CD8-positive, alpha-beta memory T cell (primary cell): ENCODE measurements around the gene TAS2R60. TPM values are rescaled to one million over a fixed set of nuclear protein-coding genes. Genes with fewer than 3 reads are reported as not detected.

Source experiments
- CTCF ChIA-PET: fragments of 350-600 bp; sonication (Branson Sonifier 250); formaldehyde crosslinking; loops from one replicate; lab custom pipeline; 2021; ENCODE audit warnings: antibody characterized with exemption; lab: Charles Lee
- POLR2A ChIA-PET: fragments of 350-600 bp; sonication (Branson Sonifier 250); formaldehyde crosslinking; loops from one replicate; lab custom pipeline; 2021; ENCODE audit warnings: antibody characterized with exemption; lab: Charles Lee
- DNase-seq, 5 donors: peaks; one replicate each; pipeline versions ENCODE4 v3.0.0 to v3.0.0-alpha.2; 2020 to 2022; ENCODE audit warnings: mixed read lengths in 1 of 5
- H3K27ac ChIP-seq: one replicate; pipeline ENCODE4 v1.7.0; 2013; ENCODE audit warnings: low read depth, mild to moderate bottlenecking, low read length, moderate library complexity
- H3K27me3 ChIP-seq: 2 replicates; pipeline ENCODE4 v1.7.0; 2013; ENCODE audit warnings: low read length, mild to moderate bottlenecking; ENCODE audit not compliant: insufficient read depth, poor library complexity, severe bottlenecking
- H3K36me3 ChIP-seq: 2 replicates; pipeline ENCODE4 v1.7.0; 2013; ENCODE audit warnings: mild to moderate bottlenecking, low read length, moderate library complexity; ENCODE audit not compliant: insufficient read depth
- H3K4me1 ChIP-seq: 2 replicates; pipeline ENCODE4 v1.7.0; 2013; ENCODE audit warnings: mild to moderate bottlenecking, low read length, moderate library complexity; ENCODE audit not compliant: insufficient read depth
- H3K4me3 ChIP-seq: 2 replicates; pipeline ENCODE4 v1.7.0; 2013; ENCODE audit warnings: mild to moderate bottlenecking, low read length
- H3K9me3 ChIP-seq: 2 replicates; pipeline ENCODE4 v1.7.0; 2013; ENCODE audit warnings: mild to moderate bottlenecking, low read length
- H3K27ac Mint-ChIP-seq, 8 donors: one replicate each; pipeline ENCODE4 v1.8.0; 2020 to 2021; ENCODE audit warnings: mixed read lengths in 8 of 8, mild to moderate bottlenecking in 6 of 8, inconsistent platforms in 3 of 8, moderate library complexity in 3 of 8
- H3K27me3 Mint-ChIP-seq, 2 donors: one replicate each; pipeline ENCODE4 v1.8.0; 2020 to 2021; ENCODE audit warnings: mixed read lengths in 2 of 2, mild to moderate bottlenecking in 1 of 2, moderate library complexity in 1 of 2
- H3K36me3 Mint-ChIP-seq, 3 donors: one replicate each; pipeline ENCODE4 v1.8.0; 2020 to 2021; ENCODE audit warnings: mixed read lengths in 3 of 3, inconsistent platforms in 1 of 3, mild to moderate bottlenecking in 1 of 3
- H3K4me1 Mint-ChIP-seq, 3 donors: one replicate each; pipeline ENCODE4 v1.8.0; 2020 to 2021; ENCODE audit warnings: mixed read lengths in 3 of 3, inconsistent platforms in 1 of 3, mild to moderate bottlenecking in 1 of 3
- H3K4me3 Mint-ChIP-seq, 7 donors: one replicate each; pipeline ENCODE4 v1.8.0; 2020 to 2021; ENCODE audit warnings: mixed read lengths in 7 of 7, mild to moderate bottlenecking in 6 of 7, moderate library complexity in 4 of 7, inconsistent platforms in 2 of 7
- H3K9me3 Mint-ChIP-seq, 5 donors: one replicate each; pipeline ENCODE4 v1.8.0; 2020 to 2022; ENCODE audit warnings: mixed read lengths in 5 of 5, mild to moderate bottlenecking in 3 of 5, moderate library complexity in 2 of 5, inconsistent platforms in 1 of 5
- polyA plus RNA-seq: library from polyadenylated mRNA; unstranded; fragments of 300-500 nt; fragmentation: Illumina TruSeq; gene quantifications from one replicate; pipeline ENCODE4 v1.2.3, GENCODE V29; 2021
- total RNA-seq, 2 experiments: library from RNA; stranded (reverse); gene quantifications; one replicate each; pipeline ENCODE4 v1.2.3, GENCODE V29; 2021

TAS2R60 gene
- total and polyA plus RNA-seq, 3 experiments from 2014 or later = not detected

- Histone ChIP-seq H3K27me3 (no peaks in the 10 kb centered on the region), H3K9me3 (no peaks in the 10 kb centered on the region), H3K27ac (no peak overlapping the region), H3K4me1 (peaks cover 3% of the 10 kb centered on the region), H3K36me3 (no peaks in the 10 kb centered on the region), H3K4me3 (no peak overlapping the region)
- ChIA-PET POLR2A (no interaction called here), CTCF (no interaction called here)
- no peak overlapping the region for H3K4me3 Mint-ChIP-seq
- no peak overlapping the region for H3K27ac Mint-ChIP-seq
- no peak for DNase-seq
- H3K36me3 Mint-ChIP-seq = no peaks in the 10 kb centered on the region
- H3K27me3 Mint-ChIP-seq = peaks cover 2 to 7% of the 10 kb centered on the region in 2 donors
- no peaks in the 10 kb centered on the region for H3K4me1 Mint-ChIP-seq
- no peaks in the 10 kb centered on the region for H3K9me3 Mint-ChIP-seq
These were observed 5.2 kb downstream of the TAS2R60 start for GRCh38 chr7:143448429-143448828.

GRCh38 chr7:143449793-143450192 lies 6.5 kb downstream of the TAS2R60 start:
- Histone ChIP-seq H3K27ac (no peak overlapping the region), H3K36me3 (no peaks in the 10 kb centered on the region), H3K4me1 (peaks cover 3% of the 10 kb centered on the region), H3K27me3 (no peaks in the 10 kb centered on the region), H3K9me3 (no peaks in the 10 kb centered on the region), H3K4me3 (no peak overlapping the region)
- no peak overlapping the region for H3K27ac Mint-ChIP-seq
- no peak overlapping the region for H3K4me3 Mint-ChIP-seq
- DNase-seq = no peak
- POLR2A ChIA-PET = no interaction called here
- H3K9me3 Mint-ChIP-seq = no peaks in the 10 kb centered on the region
- peaks cover 2 to 7% of the 10 kb centered on the region in 2 donors for H3K27me3 Mint-ChIP-seq
- H3K4me1 Mint-ChIP-seq = no peaks in the 10 kb centered on the region
- CTCF ChIA-PET = no interaction called here
- no peaks in the 10 kb centered on the region for H3K36me3 Mint-ChIP-seq

GRCh38 chr7:143451122-143451521 lies 7.9 kb downstream of the TAS2R60 start:
- H3K9me3 Mint-ChIP-seq = no peaks in the 10 kb centered on the region

GRCh38 chr7:143451746-143452145 lies 8.5 kb downstream of the TAS2R60 start:
- H3K27me3 Mint-ChIP-seq = peaks cover 3 to 7% of the 10 kb centered on the region in 2 donors
- ChIA-PET POLR2A (no interaction called here), CTCF (no interaction called here)
- Histone ChIP-seq H3K36me3 (no peaks in the 10 kb centered on the region), H3K27ac (no peak overlapping the region), H3K4me3 (no peak overlapping the region), H3K27me3 (no peaks in the 10 kb centered on the region), H3K9me3 (no peaks in the 10 kb centered on the region), H3K4me1 (peaks cover 3% of the 10 kb centered on the region)
- DNase-seq = no peak
- no peak overlapping the region for H3K27ac Mint-ChIP-seq
- H3K4me1 Mint-ChIP-seq = no peaks in the 10 kb centered on the region
- H3K36me3 Mint-ChIP-seq = no peaks in the 10 kb centered on the region
- no peaks in the 10 kb centered on the region for H3K9me3 Mint-ChIP-seq
- H3K4me3 Mint-ChIP-seq = no peak overlapping the region

More at GRCh38 chr7:143451122-143451521, 7.9 kb downstream of the TAS2R60 start:
- H3K27ac Mint-ChIP-seq = no peak overlapping the region
- ChIA-PET POLR2A (no interaction called here), CTCF (no interaction called here)
- H3K9me3 ChIP-seq = no peaks in the 10 kb centered on the region
- no peaks in the 10 kb centered on the region for H3K4me1 Mint-ChIP-seq
- no peaks in the 10 kb centered on the region for H3K36me3 Mint-ChIP-seq
- no peak overlapping the region for H3K27ac ChIP-seq
- no peak overlapping the region for H3K4me3 ChIP-seq
- H3K4me3 Mint-ChIP-seq = no peak overlapping the region
- H3K27me3 ChIP-seq = no peaks in the 10 kb centered on the region
- DNase-seq = no peak
- H3K36me3 ChIP-seq = no peaks in the 10 kb centered on the region
- peaks cover 3% of the 10 kb centered on the region for H3K4me1 ChIP-seq
- H3K27me3 Mint-ChIP-seq = peaks cover 3 to 7% of the 10 kb centered on the region in 2 donors

- Histone ChIP-seq H3K36me3 (no peaks in the 10 kb centered on the region), H3K27ac (no peak overlapping the region), H3K4me1 (peaks cover 3% of the 10 kb centered on the region), H3K27me3 (no peaks in the 10 kb centered on the region), H3K9me3 (no peaks in the 10 kb centered on the region), H3K4me3 (no peak overlapping the region)
- POLR2A ChIA-PET = interaction anchor here (0.6 kb wide), 1 partner anchor 36 kb away, joined by 13 read pairs; no protein-coding TSS in a partner anchor
- H3K9me3 Mint-ChIP-seq = no peaks in the 10 kb centered on the region
- DNase-seq = no peak
- CTCF ChIA-PET = no interaction called here
- no peak overlapping the region for H3K4me3 Mint-ChIP-seq
- no peak overlapping the region for H3K27ac Mint-ChIP-seq
- H3K27me3 Mint-ChIP-seq = peaks cover 4 to 9% of the 10 kb centered on the region in 2 donors
- H3K36me3 Mint-ChIP-seq = no peaks in the 10 kb centered on the region
- no peaks in the 10 kb centered on the region for H3K4me1 Mint-ChIP-seq
These were observed 9.2 kb downstream of the TAS2R60 start for GRCh38 chr7:143452495-143452894.

- no peak for DNase-seq
- H3K36me3 ChIP-seq = no peaks in the 10 kb centered on the region
- no peak overlapping the region for H3K4me3 ChIP-seq
- H3K27ac ChIP-seq = no peak overlapping the region
- H3K27ac Mint-ChIP-seq = no peak overlapping the region
- H3K4me1 Mint-ChIP-seq = no peaks in the 10 kb centered on the region
- H3K9me3 Mint-ChIP-seq = no peaks in the 10 kb centered on the region
- CTCF ChIA-PET = no interaction called here
- peaks cover 3% of the 10 kb centered on the region for H3K4me1 ChIP-seq
- H3K4me3 Mint-ChIP-seq = no peak overlapping the region
- H3K27me3 ChIP-seq = no peaks in the 10 kb centered on the region
- POLR2A ChIA-PET = no interaction called here
- no peaks in the 10 kb centered on the region for H3K9me3 ChIP-seq
- H3K36me3 Mint-ChIP-seq = no peaks in the 10 kb centered on the region
- peaks cover 7% of the 10 kb centered on the region in 2 donors for H3K27me3 Mint-ChIP-seq
These were observed 10.9 kb downstream of the TAS2R60 start for GRCh38 chr7:143454091-143454680.

GRCh38 chr7:143455491-143455890 lies 12.2 kb downstream of the TAS2R60 start:
- Mint-ChIP-seq H3K4me3 (no peak overlapping the region), H3K4me1 (no peaks in the 10 kb centered on the region), H3K36me3 (no peaks in the 10 kb centered on the region), H3K27me3 (peaks cover 7% of the 10 kb centered on the region in 2 donors), H3K27ac (no peak overlapping the region), H3K9me3 (no peaks in the 10 kb centered on the region)
- DNase-seq = no peak
- Histone ChIP-seq H3K27me3 (no peaks in the 10 kb centered on the region), H3K4me3 (no peak overlapping the region), H3K9me3 (no peaks in the 10 kb centered on the region), H3K36me3 (no peaks in the 10 kb centered on the region), H3K27ac (no peak overlapping the region), H3K4me1 (peaks cover 3% of the 10 kb centered on the region)
- ChIA-PET CTCF (interaction anchor here (1.4 kb wide), 1 partner anchor 215 kb away, joined by 4 read pairs; no protein-coding TSS in a partner anchor), POLR2A (no interaction called here)

GRCh38 chr7:143455942-143456341 lies 12.7 kb downstream of the TAS2R60 start:
- peaks cover 7% of the 10 kb centered on the region in 2 donors for H3K27me3 Mint-ChIP-seq
- no peaks in the 10 kb centered on the region for H3K9me3 Mint-ChIP-seq

More at GRCh38 chr7:143455942-143456341, 12.7 kb downstream of the TAS2R60 start:
- CTCF ChIA-PET = interaction anchor here (1.4 kb wide), 1 partner anchor 215 kb away, joined by 4 read pairs; no protein-coding TSS in a partner anchor
- Mint-ChIP-seq H3K4me3 (no peak overlapping the region), H3K36me3 (no peaks in the 10 kb centered on the region), H3K4me1 (no peaks in the 10 kb centered on the region), H3K27ac (no peak overlapping the region)
- Histone ChIP-seq H3K9me3 (no peaks in the 10 kb centered on the region), H3K27ac (no peak overlapping the region), H3K27me3 (no peaks in the 10 kb centered on the region), H3K4me3 (no peak overlapping the region), H3K4me1 (peaks cover 3% of the 10 kb centered on the region), H3K36me3 (no peaks in the 10 kb centered on the region)
- POLR2A ChIA-PET = no interaction called here
- DNase-seq = no peak
